Measurements from ENCODE around the gene LIPC. TPM values are rescaled to one million over a fixed set of nuclear protein-coding genes. Genes with fewer than 3 reads are reported as not detected.

Gene LIPC
- total RNA-seq, 1 experiment from 2014 or later = not detected

- BruUV-seq (replicated peaks) = no TSS peak
These were observed 95.9 kb downstream of the LIPC start for GRCh38 chr15:58527573-58528187.

GRCh38 chr15:58528188-58528870 is 96.5 kb downstream of the LIPC start:
- no peak for TF ChIP-seq CTCF (IDR thresholded peaks at IDR 0.05; ENCODE audit: unreplicated experiment)
- no peak for DNase-seq (ENCODE audit: unreplicated experiment)
- Mint-ChIP-seq H3K4me3 (ENCODE audit: unreplicated experiment) (no peak overlapping the region), H3K4me1 (ENCODE audit: insufficient read depth, unreplicated experiment) (peaks cover 16% of the 10 kb centered on the region), H3K27me3 (ENCODE audit: insufficient read depth, unreplicated experiment) (no peaks in the 10 kb centered on the region), H3K36me3 (ENCODE audit: insufficient read depth, unreplicated experiment) (no peaks in the 10 kb centered on the region), H3K9me3 (ENCODE audit: unreplicated experiment) (no peaks in the 10 kb centered on the region), H3K27ac (ENCODE audit: low read depth, unreplicated experiment) (no peak overlapping the region)
- CTCF ChIA-PET = interaction anchor here (0.6 to 1.5 kb wide), 2 partner anchors 306 to 315 kb away, joined by 3 to 5 read pairs; no protein-coding TSS in a partner anchor
- BruUV-seq (replicated peaks) = no TSS peak
- intact Hi-C loops (cut with micrococcal nuclease) = no loop called here
- POLR2A ChIA-PET = interaction anchor here (0.6 to 1.3 kb wide), 3 partner anchors 17 to 242 kb away, joined by 3 read pairs; partner anchors contain the start of gene MINDY2

More at GRCh38 chr15:58527573-58528187, 95.9 kb downstream of the LIPC start:
- Mint-ChIP-seq H3K4me3 (ENCODE audit: unreplicated experiment) (no peak overlapping the region), H3K9me3 (ENCODE audit: unreplicated experiment) (no peaks in the 10 kb centered on the region), H3K4me1 (ENCODE audit: insufficient read depth, unreplicated experiment) (peaks cover 16% of the 10 kb centered on the region), H3K27me3 (ENCODE audit: insufficient read depth, unreplicated experiment) (no peaks in the 10 kb centered on the region), H3K36me3 (ENCODE audit: insufficient read depth, unreplicated experiment) (no peaks in the 10 kb centered on the region), H3K27ac (ENCODE audit: low read depth, unreplicated experiment) (no peak overlapping the region)
- CTCF ChIA-PET = interaction anchor here (0.6 to 1.6 kb wide), 5 partner anchors 10 to 924 kb away, joined by 3 to 5 read pairs (median 3); no protein-coding TSS in a partner anchor
- no peak for TF ChIP-seq CTCF (IDR thresholded peaks at IDR 0.05; ENCODE audit: unreplicated experiment)
- DNase-seq (ENCODE audit: unreplicated experiment) = no peak
- intact Hi-C loops (cut with micrococcal nuclease) = no loop called here
- POLR2A ChIA-PET = interaction anchor here (0.6 to 1.3 kb wide), 2 partner anchors 17 to 243 kb away, joined by 3 read pairs; partner anchors contain the start of gene MINDY2

GRCh38 chr15:58529041-58529440 is 97.2 kb downstream of the LIPC start:
- intact Hi-C loops (cut with micrococcal nuclease) = no loop called here
- Mint-ChIP-seq H3K4me3 (ENCODE audit: unreplicated experiment) (no peak overlapping the region), H3K4me1 (ENCODE audit: insufficient read depth, unreplicated experiment) (peaks cover 12% of the 10 kb centered on the region), H3K36me3 (ENCODE audit: insufficient read depth, unreplicated experiment) (no peaks in the 10 kb centered on the region), H3K9me3 (ENCODE audit: unreplicated experiment) (no peaks in the 10 kb centered on the region), H3K27ac (ENCODE audit: low read depth, unreplicated experiment) (no peak overlapping the region), H3K27me3 (ENCODE audit: insufficient read depth, unreplicated experiment) (no peaks in the 10 kb centered on the region)
- ChIA-PET POLR2A (interaction anchor here (0.6 kb wide), 1 partner anchor 135 kb away, joined by 3 read pairs; no protein-coding TSS in a partner anchor), CTCF (no interaction called here)
- no peak for DNase-seq (ENCODE audit: unreplicated experiment)
- TF ChIP-seq CTCF (IDR thresholded peaks at IDR 0.05; ENCODE audit: unreplicated experiment) = no peak
- no TSS peak for BruUV-seq (replicated peaks)

- no TSS peak for BruUV-seq (replicated peaks)
- Mint-ChIP-seq H3K27me3 (ENCODE audit: insufficient read depth, unreplicated experiment) (peaks cover under 1% of the 10 kb centered on the region), H3K36me3 (ENCODE audit: insufficient read depth, unreplicated experiment) (no peaks in the 10 kb centered on the region), H3K27ac (ENCODE audit: low read depth, unreplicated experiment) (no peak overlapping the region), H3K9me3 (ENCODE audit: unreplicated experiment) (no peaks in the 10 kb centered on the region), H3K4me1 (ENCODE audit: insufficient read depth, unreplicated experiment) (peaks cover 2% of the 10 kb centered on the region), H3K4me3 (ENCODE audit: unreplicated experiment) (no peak overlapping the region)
- intact Hi-C loops (cut with micrococcal nuclease) = no loop called here
- ChIA-PET POLR2A (no interaction called here), CTCF (no interaction called here)
- DNase-seq (ENCODE audit: unreplicated experiment) = no peak
- TF ChIP-seq CTCF (IDR thresholded peaks at IDR 0.05; ENCODE audit: unreplicated experiment) = no peak
These were observed 98.3 kb downstream of the LIPC start for GRCh38 chr15:58530056-58530590.

All from MCF 10A (cell line).